Activated CD8-positive, alpha-beta memory T cell treated with anti-CD3 and anti-CD28 coated beads for 48 hours (primary cell): ENCODE results near the gene CTAGE6.
"Not testable (repeated sequence)": the region's sequence is repeated elsewhere in the genome, so short reads cannot be mapped to it uniquely, and the experiment has no call there.

Experiments
- DNase-seq, 3 experiments: peaks; one replicate each; pipeline ENCODE4 v3.0.0-alpha.2; 2020; ENCODE audit warnings: low read depth in 2 of 3, low spot score in 2 of 3

Gene CTAGE6

GRCh38 chr7:143757596-143757995, at the start of gene CTAGE6:
TSS of gene CTAGE6 (minus strand) at chr7:143757696. CDS start at chr7:143757658, 38 bp downstream.
- DNase-seq: not testable (repeated sequence)

DNA sequence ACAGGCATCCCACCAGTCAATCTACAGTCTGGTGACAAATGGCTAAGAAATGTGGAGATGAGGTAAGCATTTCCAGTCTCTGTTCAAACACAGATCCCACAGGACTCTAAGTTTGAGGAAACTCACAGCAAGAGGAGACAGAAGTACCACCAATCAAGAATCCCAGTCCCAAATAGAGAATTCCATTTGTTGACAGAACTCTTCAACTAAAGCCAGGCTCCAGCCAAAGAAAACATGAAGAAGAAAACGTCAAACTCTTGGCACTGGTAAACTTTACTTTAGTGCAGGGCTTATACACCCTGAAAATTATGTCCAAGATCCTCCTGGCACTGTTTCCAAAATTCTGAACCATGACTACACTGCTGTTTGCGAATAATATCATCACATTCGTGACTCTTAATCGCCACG, 49.2 kb upstream of the CTAGE6 start:
- not testable (repeated sequence) for DNase-seq

GRCh38 chr7:143797896-143798290, 40.4 kb upstream of the CTAGE6 start:
- not testable (repeated sequence) for DNase-seq

GRCh38 chr7:143797119-143797895, 39.8 kb upstream of the CTAGE6 start:
- not testable (repeated sequence) for DNase-seq

DNA sequence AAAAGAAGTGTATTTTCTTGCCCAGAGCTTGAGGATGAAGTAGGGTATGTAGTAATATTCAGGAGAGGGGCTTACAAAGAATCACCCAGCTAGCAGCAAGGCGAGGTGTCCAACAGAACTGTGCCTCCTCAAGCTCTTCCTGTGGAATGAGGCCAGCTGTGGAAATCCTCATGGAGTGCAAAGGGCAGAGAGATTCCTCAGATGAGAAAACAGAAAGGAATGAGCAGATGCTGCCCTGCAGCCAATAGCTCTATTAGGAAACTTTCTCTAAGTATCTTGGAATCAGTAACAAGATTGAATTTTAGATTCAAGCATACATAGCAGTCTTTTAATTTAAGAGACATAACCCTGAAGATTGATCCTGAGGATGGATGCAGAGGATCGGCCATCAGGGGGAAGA, 38.2 kb upstream of the CTAGE6 start:
- DNase-seq: not testable (repeated sequence)

DNA sequence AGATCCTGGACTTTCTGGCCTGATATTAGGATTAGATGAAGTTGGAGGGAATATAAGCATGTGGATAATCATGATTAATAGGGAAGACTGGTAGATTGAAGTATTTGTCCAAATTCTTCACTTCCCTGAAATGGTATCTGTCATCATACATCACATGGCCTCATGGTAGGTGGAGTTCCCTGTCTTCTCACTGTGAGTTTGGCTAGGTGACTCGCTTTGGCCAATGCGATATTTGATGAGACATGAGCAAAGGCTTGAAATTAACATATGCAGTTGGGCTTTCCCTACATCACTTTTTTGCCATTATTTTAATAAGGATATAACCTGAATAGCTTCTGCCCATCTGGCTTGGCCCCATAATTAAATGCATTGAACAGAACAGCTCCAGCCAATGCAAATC, 35.1 kb upstream of the CTAGE6 start:
- DNase-seq: not testable (repeated sequence)

DNA sequence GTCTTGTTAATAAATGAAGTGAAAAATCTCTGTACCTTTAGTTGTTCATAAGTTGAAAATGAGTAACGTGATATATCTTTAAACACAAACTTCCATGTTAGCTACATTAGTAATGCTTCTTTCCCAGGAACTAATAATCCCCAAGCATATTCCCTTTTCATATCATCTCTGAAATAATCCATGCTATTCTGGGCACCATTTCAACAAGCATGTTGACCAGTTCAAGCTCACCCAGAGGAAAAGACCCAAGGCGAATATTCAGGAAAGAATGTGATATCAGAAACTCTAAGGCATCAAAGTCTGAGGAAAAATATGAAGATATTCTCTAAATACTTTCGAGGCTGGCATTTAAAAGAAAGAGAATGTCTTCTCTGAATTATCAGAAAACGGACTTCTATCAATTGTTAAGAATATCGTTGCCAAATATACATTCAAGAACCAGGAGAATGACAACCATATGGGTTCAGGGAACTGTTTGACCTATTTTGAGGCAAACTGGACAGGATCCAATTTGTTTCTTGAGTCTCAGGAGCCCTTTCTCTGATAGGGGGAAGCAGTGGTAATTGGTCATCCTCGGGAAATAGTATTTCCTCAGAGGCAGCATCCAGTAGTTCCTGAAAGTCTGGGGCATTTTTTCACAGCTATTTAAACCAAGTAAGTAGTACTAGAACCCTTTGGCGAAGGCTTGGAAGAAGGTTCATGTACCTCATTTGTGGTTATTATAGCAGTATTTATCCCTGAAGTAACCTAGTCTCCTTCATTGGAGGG, 28.1 kb upstream of the CTAGE6 start:
- not testable (repeated sequence) for DNase-seq

DNA sequence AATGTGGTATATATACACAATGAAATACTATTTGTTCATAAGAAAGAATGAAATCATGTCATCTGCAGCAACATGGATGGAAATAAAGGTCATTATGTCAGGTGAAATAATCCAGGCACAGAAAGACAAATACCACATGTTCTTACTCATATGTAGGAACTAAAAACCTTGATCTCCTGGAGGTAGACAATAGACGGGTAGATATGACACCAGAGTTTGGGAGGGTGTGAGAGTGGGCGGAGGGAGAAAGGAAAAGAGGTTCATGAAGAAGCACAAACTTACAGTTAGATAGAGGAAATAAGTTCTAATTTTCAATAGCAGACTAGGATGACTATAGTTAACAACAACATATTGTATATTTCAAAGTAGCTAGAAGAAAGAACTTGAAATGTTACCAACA, 22.1 kb upstream of the CTAGE6 start:
- DNase-seq: not testable (repeated sequence)

DNA sequence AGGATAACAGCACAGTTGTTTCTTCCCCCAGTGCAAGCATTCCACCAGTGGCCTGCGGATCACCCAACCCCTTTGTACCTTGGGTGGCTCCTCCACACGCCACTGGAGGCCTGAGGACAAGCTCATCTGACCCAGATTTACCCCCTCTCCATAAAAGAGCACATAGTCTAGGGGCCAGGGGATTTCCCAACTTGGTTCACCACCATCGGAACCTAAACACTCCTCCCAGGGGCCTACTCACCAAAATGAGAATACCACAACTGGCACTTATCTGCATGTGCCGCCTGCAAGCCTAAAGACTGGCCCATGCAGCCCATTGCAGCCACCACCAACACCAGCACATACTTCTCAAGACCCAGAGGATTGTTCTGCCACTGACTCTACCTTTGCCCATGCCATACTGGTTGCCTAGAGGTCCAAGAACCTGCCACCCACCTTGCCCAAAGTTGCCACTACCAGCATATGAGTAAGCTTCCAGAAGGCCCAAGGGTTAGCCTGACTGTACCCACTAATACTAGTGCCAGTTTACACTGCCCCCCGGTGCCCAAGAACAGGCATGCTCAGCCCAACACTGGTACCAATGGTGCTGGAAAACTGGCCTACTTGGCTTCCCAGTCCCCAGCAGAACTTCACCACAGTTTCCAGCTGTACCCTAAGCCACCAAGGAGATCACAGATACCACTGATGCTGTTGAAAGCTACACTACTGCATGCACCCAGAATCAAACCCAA, 15.4 kb upstream of the CTAGE6 start:
- DNase-seq: not testable (repeated sequence)

GRCh38 chr7:143767531-143767930, 10.0 kb upstream of the CTAGE6 start:
- not testable (repeated sequence) for DNase-seq

DNA sequence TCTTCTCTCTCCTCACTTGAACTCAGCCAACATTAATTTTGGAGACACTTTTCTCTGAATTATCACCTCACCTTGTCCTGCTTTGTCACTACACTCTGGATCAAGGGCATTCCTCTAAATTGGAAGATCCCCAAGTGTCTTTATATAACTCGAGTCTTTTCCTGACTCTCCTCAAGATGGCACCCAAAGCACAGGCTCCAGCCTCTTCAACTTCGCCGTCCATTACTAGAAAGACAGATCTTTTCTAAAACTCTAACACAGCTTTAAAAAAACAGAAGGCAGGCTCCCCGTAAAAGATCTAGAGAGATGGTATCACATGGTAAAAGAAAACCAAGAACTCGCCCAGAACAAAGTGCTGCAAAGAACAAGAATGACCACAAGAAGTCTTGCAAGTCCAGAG, 8.2 kb upstream of the CTAGE6 start:
- not testable (repeated sequence) for DNase-seq

GRCh38 chr7:143763065-143763464, 5.6 kb upstream of the CTAGE6 start:
- DNase-seq: not testable (repeated sequence)

DNA sequence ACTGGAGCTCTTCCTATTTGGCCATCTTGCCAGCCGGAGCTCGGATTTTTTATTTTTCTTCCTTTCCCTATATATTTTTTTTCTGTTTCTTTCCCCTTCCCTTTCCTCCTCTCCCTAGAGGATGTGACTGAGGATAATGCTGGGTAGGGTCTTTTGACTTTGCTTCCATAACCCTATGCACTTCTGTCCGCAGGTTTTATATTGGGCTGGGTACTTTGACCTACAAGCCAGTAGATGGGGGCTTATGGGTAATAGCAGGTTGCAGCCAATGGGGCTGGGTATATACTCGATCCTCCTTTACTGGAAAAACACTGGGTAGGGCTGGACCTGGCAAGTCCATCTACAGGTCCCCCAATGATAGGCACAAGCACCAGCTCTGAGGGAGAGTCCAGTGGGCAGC, 12.2 kb downstream of the CTAGE6 start:
- DNase-seq: not testable (repeated sequence)

DNA sequence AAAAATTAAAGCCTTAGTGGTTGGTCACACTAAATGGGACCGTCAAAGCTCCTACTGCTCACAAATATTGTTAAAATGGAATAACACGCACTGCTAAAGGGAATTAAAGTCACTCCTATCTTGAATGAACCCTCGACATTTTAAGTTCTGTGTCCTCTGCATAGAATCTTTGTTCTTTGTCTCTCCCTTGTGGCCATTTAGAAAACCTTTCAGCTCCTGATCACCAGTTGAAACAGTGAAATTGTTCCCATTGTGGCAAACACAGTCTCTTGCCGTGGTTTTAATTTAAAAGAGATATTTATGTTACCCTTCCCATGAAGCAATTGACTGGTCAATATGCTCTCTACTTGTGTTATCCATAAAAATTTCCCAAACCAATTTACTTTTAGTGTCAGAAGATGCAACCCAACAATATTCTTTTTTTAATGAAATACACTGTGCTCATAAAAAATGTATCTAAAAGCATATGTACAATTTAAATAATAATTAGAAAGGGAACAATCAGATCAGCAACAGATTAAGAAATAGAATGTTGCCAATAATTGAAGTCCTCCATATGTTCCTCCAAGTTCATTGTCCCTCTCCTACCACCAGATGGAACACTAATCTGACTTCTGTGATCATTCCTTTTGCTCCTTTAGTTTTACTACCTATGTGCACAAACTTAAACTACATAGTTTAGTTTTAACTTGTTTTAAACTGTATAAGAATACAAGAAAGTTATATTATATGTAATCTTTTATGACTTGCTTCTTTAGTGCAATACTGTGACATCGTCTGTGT, 20.3 kb downstream of the CTAGE6 start:
- DNase-seq: not testable (repeated sequence)

- no peak for DNase-seq
Observed at GRCh38 chr7:143735962-143736361, 21.5 kb downstream of the CTAGE6 start.

GRCh38 chr7:143733876-143734275, 23.6 kb downstream of the CTAGE6 start:
- DNase-seq: no peak

DNA sequence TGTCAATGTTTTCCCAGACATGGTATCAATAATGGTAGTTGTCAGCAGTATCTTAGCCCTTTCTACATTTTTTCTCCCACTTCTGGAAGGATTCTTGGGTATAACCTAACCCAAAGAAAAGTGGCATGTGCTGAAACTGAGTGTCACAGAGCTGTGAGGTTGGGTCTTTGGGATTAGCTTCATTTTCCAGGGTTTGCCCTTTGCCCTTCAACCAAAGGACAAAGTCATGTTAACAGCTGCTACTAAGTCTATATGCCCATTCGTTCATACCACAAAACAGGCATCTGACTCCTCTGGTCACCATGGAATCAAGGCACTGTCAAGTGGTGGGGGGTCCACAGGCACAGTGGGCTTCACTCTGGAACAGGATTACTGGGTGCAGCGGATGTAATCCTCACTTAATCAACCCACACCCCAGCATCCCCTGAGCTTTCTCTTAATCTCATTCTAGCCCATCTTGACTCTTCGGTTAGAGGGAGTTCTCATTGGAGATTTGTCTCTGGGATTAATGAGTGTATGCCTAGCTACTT, 29.1 kb downstream of the CTAGE6 start:
- no peak for DNase-seq

DNA sequence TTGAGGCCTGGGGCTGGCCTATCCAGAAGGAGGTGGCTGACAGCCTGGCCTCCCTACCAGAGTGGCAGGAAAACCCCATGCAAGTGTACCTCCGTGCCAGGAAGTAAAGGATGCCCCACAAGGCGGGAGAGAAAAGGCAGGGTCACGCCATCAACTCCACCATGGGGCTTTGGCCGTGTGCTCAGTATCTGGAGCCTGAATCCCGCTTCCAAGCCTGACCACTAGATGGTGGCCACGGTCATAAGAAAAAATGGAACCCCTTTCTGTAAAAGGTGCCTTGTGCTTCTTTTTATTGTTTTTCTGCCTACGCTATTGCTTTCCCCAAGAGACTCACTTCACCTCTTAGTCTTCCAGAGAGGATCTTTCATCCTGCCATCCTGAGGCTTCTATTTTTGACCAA, 29.9 kb downstream of the CTAGE6 start:
- DNase-seq: not testable (repeated sequence)

- DNase-seq: not testable (repeated sequence)
Observed at GRCh38 chr7:143726143-143726542, 31.4 kb downstream of the CTAGE6 start.

DNA sequence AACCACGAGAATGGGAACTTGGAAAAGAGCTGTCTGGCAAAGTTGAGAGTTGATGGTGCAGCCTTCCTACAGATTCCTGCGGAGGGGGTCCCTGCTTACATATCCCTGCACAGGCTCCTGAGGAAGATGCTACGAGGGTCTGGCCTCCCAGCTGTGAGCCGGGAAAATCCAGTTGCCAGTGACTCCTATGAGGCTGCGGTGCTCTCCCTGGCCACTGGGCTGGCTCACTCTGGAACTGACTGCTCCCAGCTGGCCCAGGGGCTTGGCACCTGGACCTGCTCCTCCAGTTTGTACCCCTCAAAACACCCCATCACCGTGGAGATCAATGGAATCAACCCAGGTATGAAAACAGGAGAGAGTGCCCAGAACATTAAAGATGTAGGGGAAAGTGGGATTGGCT, 37.2 kb downstream of the CTAGE6 start:
- DNase-seq: not testable (repeated sequence)
